Endothelial cell of umbilical vein (primary cell): Measurements from ENCODE around the gene SPTSSB. TPM values are rescaled to one million over a fixed set of nuclear protein-coding genes. Genes with fewer than 3 reads are reported as not detected.

Experiments
- BruUV-seq: library from RNA; stranded (reverse); fragments of 400-500 nt; replicated peaks from 2 replicates; lab custom pipeline; 2021; lab: Mats Ljungman, UMichigan
- CTCF ChIA-PET: fragments of 300-600, 350-600 bp; sonication (Branson Sonifier 250); formaldehyde crosslinking; loops from one replicate; lab custom pipeline; 2021; ENCODE audit warnings: antibody characterized with exemption, inconsistent platforms; lab: Charles Lee
- POLR2A ChIA-PET: fragments of 300-600, 350-600 bp; sonication (Branson Sonifier 250); formaldehyde crosslinking; loops from one replicate; lab custom pipeline; 2021; ENCODE audit warnings: antibody characterized with exemption, inconsistent platforms; lab: Charles Lee
- DNase-seq: peaks from one replicate; pipeline ENCODE4 v3.0.0-alpha.2; 2011; ENCODE audit warnings: low read depth, low spot score
- FAIRE-seq: peaks from 2 replicates; lab custom pipeline; 2011; peaks lifted over from hg19 to GRCh38; lab: Jason Lieb, UNC
- H2AFZ ChIP-seq: 2 replicates; pipeline ENCODE4 v1.6.0; 2012; ENCODE audit warnings: low read depth, low read length, control low read depth, inconsistent platforms
- H3K27ac ChIP-seq: 2 replicates; pipeline ENCODE4 v1.5.1; 2011; ENCODE audit warnings: low read depth, mild to moderate bottlenecking, control low read depth, low read length, moderate library complexity; ENCODE audit not compliant: insufficient read depth
- H3K27me3 ChIP-seq, 2 experiments: 2 replicates each; pipeline versions ENCODE4 v1.6.0 to v1.6.1; 2011; ENCODE audit warnings: low read length in 2 of 2, mixed read lengths in 1 of 2; ENCODE audit not compliant: control insufficient read depth in 2 of 2, insufficient read depth in 2 of 2
- H3K36me3 ChIP-seq, 2 experiments: 2 replicates in 1 of 2; 3 replicates in 1 of 2; pipeline ENCODE4 v1.5.1; 2011; ENCODE audit warnings: low read length in 2 of 2, mild to moderate bottlenecking in 1 of 2, moderate library complexity in 1 of 2; ENCODE audit not compliant: control insufficient read depth in 2 of 2, insufficient read depth in 2 of 2; ENCODE audit errors: extremely low read depth in 1 of 2
- H3K4me1 ChIP-seq: 3 replicates; pipeline ENCODE4 v1.5.1; 2011; ENCODE audit warnings: mild to moderate bottlenecking, low read length; ENCODE audit not compliant: control insufficient read depth, insufficient read depth; ENCODE audit errors: extremely low read depth
- H3K4me2 ChIP-seq: 2 replicates; pipeline ENCODE4 v1.6.1; 2011; ENCODE audit warnings: low read length, control low read depth, mixed read lengths; ENCODE audit not compliant: insufficient read depth
- H3K4me3 ChIP-seq, 3 experiments: fragments of 200-600 bp in 1 of 3; sonication (generic), shearing (Covaris generic) in 1 of 3; replicated peaks in 1 of 3; 2 replicates each; pipeline ENCODE4 v1.5.1; 2011 to 2016; ENCODE audit warnings: control low read depth in 3 of 3, low read length in 3 of 3, mild to moderate bottlenecking in 2 of 3, inconsistent platforms in 1 of 3, low read depth in 1 of 3, moderate library complexity in 1 of 3; ENCODE audit not compliant: insufficient read depth in 1 of 3
- H3K79me2 ChIP-seq: 2 replicates; pipeline ENCODE4 v1.6.0; 2012; ENCODE audit warnings: low read length, inconsistent platforms; ENCODE audit not compliant: control insufficient read depth, insufficient read depth
- H3K9ac ChIP-seq: replicated peaks from 2 replicates; pipeline ENCODE3; 2011; ENCODE audit warnings: low read length, control low read depth; ENCODE audit not compliant: insufficient read depth; ENCODE audit errors: extremely low read depth
- H3K9me1 ChIP-seq: replicated peaks from 3 replicates; pipeline ENCODE4 v1.6.0; 2011; ENCODE audit warnings: mild to moderate bottlenecking, low read length; ENCODE audit not compliant: control insufficient read depth, insufficient read depth; ENCODE audit errors: extremely low read depth
- H3K9me3 ChIP-seq: replicated peaks from 2 replicates; pipeline ENCODE4 v1.5.1; 2012; ENCODE audit warnings: low read length, inconsistent platforms; ENCODE audit not compliant: control insufficient read depth, insufficient read depth
- H4K20me1 ChIP-seq: replicated peaks from 2 replicates; pipeline ENCODE3; 2011; ENCODE audit warnings: mild to moderate bottlenecking, low read length; ENCODE audit not compliant: control insufficient read depth, insufficient read depth; ENCODE audit errors: extremely low read depth
- EZH2 ChIP-seq: IDR thresholded peaks from 2 replicates; pipeline ENCODE4 v1.6.1; 2012; ENCODE audit warnings: borderline replicate concordance, low read depth, mild to moderate bottlenecking, moderate library complexity, low read length, inconsistent platforms; ENCODE audit not compliant: severe bottlenecking
- FOS ChIP-seq: IDR thresholded peaks from 2 replicates; pipeline ENCODE4 v1.6.1; 2011; ENCODE audit warnings: mild to moderate bottlenecking, low read length, moderate library complexity, borderline replicate concordance; ENCODE audit not compliant: insufficient read depth
- GATA2 ChIP-seq: IDR thresholded peaks from 2 replicates; pipeline ENCODE4 v1.7.0; 2011; ENCODE audit warnings: low read depth, mild to moderate bottlenecking, moderate library complexity, mixed read lengths, low read length; ENCODE audit not compliant: insufficient read length, insufficient read depth
- JUN ChIP-seq: IDR thresholded peaks from 2 replicates; pipeline ENCODE4 v1.6.1; 2011; ENCODE audit warnings: borderline replicate concordance, low read depth; ENCODE audit not compliant: insufficient read length, insufficient read depth
- MAX ChIP-seq: IDR thresholded peaks from 2 replicates; pipeline ENCODE4 v1.6.1; 2011; ENCODE audit not compliant: insufficient read depth, insufficient read length
- MYC ChIP-seq: IDR thresholded peaks from one replicate; pipeline ENCODE4 v1.6.1; 2011; ENCODE audit warnings: mild to moderate bottlenecking, low read depth, low read length
- POLR2A ChIP-seq: IDR thresholded peaks from 2 replicates; pipeline ENCODE4 v1.6.1; 2012; ENCODE audit warnings: low read depth, mild to moderate bottlenecking, control low read depth, low read length
- POLR2AphosphoS5 ChIP-seq: IDR thresholded peaks from 2 replicates; pipeline ENCODE4 v1.6.1; 2012; ENCODE audit warnings: low read depth, mild to moderate bottlenecking, control low read depth, low read length, moderate library complexity; ENCODE audit not compliant: insufficient read depth
- dilution Hi-C: fragments of 300-500 bp; cut with MboI; formaldehyde crosslinking; loops from one replicate; pipeline ENCODE4 v1.15.0; 2019; ENCODE audit warnings: low sequenced_read_pairs; ENCODE audit not compliant: extremely low pct_ligation_motif_present
- intact Hi-C: fragments of 100-400 bp; cut with micrococcal nuclease; formaldehyde crosslinking; loops from one replicate; pipeline ENCODE4 v1.10.0; 2022
- polyA plus RNA-seq, 4 experiments: library from polyadenylated mRNA; depleted of rRNA in 3 of 4; stranded (reverse) in 3 of 4; unstranded in 1 of 4; fragments of >200 nt; gene quantifications; 2 replicates each; pipeline versions ENCODE4 v1.2.1 to v1.2.3, GENCODE V29; 2011 to 2012; ENCODE audit warnings: missing spikeins in 1 of 4
- total RNA-seq: library from RNA; stranded (reverse); gene quantifications from 2 replicates; pipeline ENCODE4 v1.2.3, GENCODE V29; 2021
- TF ChIP-seq, protein P1 (sequence below), 2 donors: IDR thresholded peaks; 1 replicate in 1 of 2; 2 replicates in 1 of 2; pipeline ENCODE4 v1.5.1; 2011; ENCODE audit warnings: low read length in 2 of 2, mild to moderate bottlenecking in 2 of 2, moderate library complexity in 2 of 2, control low read depth in 1 of 2, inconsistent platforms in 1 of 2, low read depth in 1 of 2; ENCODE audit not compliant: insufficient read depth in 1 of 2; ENCODE audit errors: extremely low read depth in 1 of 2

The SPTSSB gene
- total and polyA plus RNA-seq, 2 donors (not counting 3 experiments of a cell fraction or from before 2014, with no cell fraction given): not detected

DNA sequence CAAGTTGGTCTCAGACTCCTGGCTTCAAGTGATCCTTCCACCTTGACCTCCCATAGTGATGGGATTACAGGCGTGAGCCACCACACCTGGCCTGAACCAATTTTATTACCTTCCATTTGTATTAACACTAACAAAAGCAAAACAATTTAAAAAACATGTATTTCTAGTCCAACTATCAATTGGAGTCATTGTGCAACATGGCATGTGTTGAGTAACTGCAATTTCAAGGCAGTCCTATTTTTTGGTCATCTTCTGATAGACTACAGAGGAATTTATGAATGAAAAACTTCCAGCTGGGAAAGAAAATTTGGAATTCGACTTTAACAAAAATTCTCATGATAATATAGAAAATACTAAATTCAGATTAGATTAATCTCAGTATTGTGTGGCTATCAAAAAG, 16.8 kb downstream of the SPTSSB start:
- Histone ChIP-seq H3K9me3 (no peaks in the 10 kb centered on the region), H4K20me1 (no peaks in the 10 kb centered on the region), H3K4me1 (no peaks in the 10 kb centered on the region), H3K27ac (no peak overlapping the region), H3K79me2 (no peaks in the 10 kb centered on the region), H3K9ac (no peak overlapping the region), H2AFZ (no peak overlapping the region), H3K36me3 (no peaks in the 10 kb centered on the region), H3K9me1 (no peaks in the 10 kb centered on the region), H3K4me3 (no peak overlapping the region), H3K4me2 (no peak overlapping the region), H3K27me3 (no peaks in the 10 kb centered on the region)
- dilution Hi-C loops: no loop called here
- DNase-seq (no peak), FAIRE-seq (no peak)
- ChIA-PET POLR2A (no interaction called here), CTCF (no interaction called here)
- intact Hi-C loops: no loop called here
- BruUV-seq: no TSS peak
- no peak for TF ChIP-seq MYC
- no peak for TF ChIP-seq EZH2
- TF ChIP-seq FOS: no peak
- TF ChIP-seq, protein P1, sequence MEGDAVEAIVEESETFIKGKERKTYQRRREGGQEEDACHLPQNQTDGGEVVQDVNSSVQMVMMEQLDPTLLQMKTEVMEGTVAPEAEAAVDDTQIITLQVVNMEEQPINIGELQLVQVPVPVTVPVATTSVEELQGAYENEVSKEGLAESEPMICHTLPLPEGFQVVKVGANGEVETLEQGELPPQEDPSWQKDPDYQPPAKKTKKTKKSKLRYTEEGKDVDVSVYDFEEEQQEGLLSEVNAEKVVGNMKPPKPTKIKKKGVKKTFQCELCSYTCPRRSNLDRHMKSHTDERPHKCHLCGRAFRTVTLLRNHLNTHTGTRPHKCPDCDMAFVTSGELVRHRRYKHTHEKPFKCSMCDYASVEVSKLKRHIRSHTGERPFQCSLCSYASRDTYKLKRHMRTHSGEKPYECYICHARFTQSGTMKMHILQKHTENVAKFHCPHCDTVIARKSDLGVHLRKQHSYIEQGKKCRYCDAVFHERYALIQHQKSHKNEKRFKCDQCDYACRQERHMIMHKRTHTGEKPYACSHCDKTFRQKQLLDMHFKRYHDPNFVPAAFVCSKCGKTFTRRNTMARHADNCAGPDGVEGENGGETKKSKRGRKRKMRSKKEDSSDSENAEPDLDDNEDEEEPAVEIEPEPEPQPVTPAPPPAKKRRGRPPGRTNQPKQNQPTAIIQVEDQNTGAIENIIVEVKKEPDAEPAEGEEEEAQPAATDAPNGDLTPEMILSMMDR (IDR thresholded peaks at IDR 0.05; ENCODE audit: extremely low read depth in 1 of 2, insufficient read depth in 1 of 2, low read depth in 1 of 2, low read length in 2 of 2): no peak
- no peak for TF ChIP-seq GATA2
- no peak for TF ChIP-seq POLR2A
- TF ChIP-seq POLR2AphosphoS5: no peak
- no peak for TF ChIP-seq JUN
- TF ChIP-seq MAX: no peak
